Fibroblast of peridontal ligament (primary cell): Measurements from ENCODE around the gene DYRK1B.
"Not testable (repeated sequence)": the region's sequence is repeated elsewhere in the genome, so short reads cannot be mapped to it uniquely, and the experiment has no call there.

Source experiments
- DNase-seq: peaks from one replicate; pipeline ENCODE4 v3.0.0-alpha.2; 2010; ENCODE audit errors: extremely low read depth

Gene DYRK1B

GRCh38 chr19:39830847-39831246 is 3.1 kb downstream of the DYRK1B start:
- no peak for DNase-seq

GRCh38 chr19:39830406-39830805 is 3.6 kb downstream of the DYRK1B start:
- no peak for DNase-seq

- DNase-seq: no peak
These were observed 4.2 kb downstream of the DYRK1B start for GRCh38 chr19:39829702-39830275.

- no peak for DNase-seq
These were observed 5.3 kb downstream of the DYRK1B start for GRCh38 chr19:39828654-39829032.

- no peak for DNase-seq
These were observed 5.8 kb downstream of the DYRK1B start for GRCh38 chr19:39828015-39828653.

- DNase-seq: no peak
These were observed 6.7 kb downstream of the DYRK1B start for GRCh38 chr19:39827216-39827615.

GRCh38 chr19:39826311-39826945 is 7.5 kb downstream of the DYRK1B start:
- no peak for DNase-seq

- DNase-seq: no peak
These were observed 8.4 kb downstream of the DYRK1B start for GRCh38 chr19:39825531-39826076.

GRCh38 chr19:39825093-39825463 is 8.9 kb downstream of the DYRK1B start:
- DNase-seq: no peak

GRCh38 chr19:39824143-39825092 is 9.5 kb downstream of the DYRK1B start:
- DNase-seq: peak; percentile 92

GRCh38 chr19:39823686-39824085 is 10.3 kb downstream of the DYRK1B start:
- DNase-seq: no peak

- DNase-seq: no peak
These were observed 13.3 kb downstream of the DYRK1B start for GRCh38 chr19:39820696-39821095.

GRCh38 chr19:39819786-39820185 is 14.2 kb downstream of the DYRK1B start:
- DNase-seq: no peak

- DNase-seq: no peak
These were observed 15.3 kb downstream of the DYRK1B start for GRCh38 chr19:39818626-39819097.

GRCh38 chr19:39817888-39818561 is 15.9 kb downstream of the DYRK1B start:
- no peak for DNase-seq

GRCh38 chr19:39816287-39817048 is 17.5 kb downstream of the DYRK1B start:
- DNase-seq: no peak

GRCh38 chr19:39814595-39814994 is 19.4 kb downstream of the DYRK1B start:
- peak; percentile 14 for DNase-seq

- not testable (repeated sequence) for DNase-seq
These were observed 19.9 kb downstream of the DYRK1B start for GRCh38 chr19:39814111-39814510.

GRCh38 chr19:39813264-39813993 is 20.5 kb downstream of the DYRK1B start:
- peak; percentile 35 for DNase-seq

GRCh38 chr19:39811064-39811463 is 22.9 kb downstream of the DYRK1B start:
- no peak for DNase-seq
